Measurements from ENCODE around the gene ONECUT2. TPM values are rescaled to one million over a fixed set of nuclear protein-coding genes. Genes with fewer than 3 reads are reported as not detected.

ONECUT2 gene
- total RNA-seq, 1 donor from 2014 or later = not detected

- no peak overlapping the region for H3K4me3 Mint-ChIP-seq (ENCODE audit: low read depth)
- no peaks in the 10 kb centered on the region for H3K36me3 Mint-ChIP-seq (ENCODE audit: low read depth)
- DNase-seq (ENCODE audit: low spot score) = no peak
- peaks cover 4% of the 10 kb centered on the region for H3K4me1 Mint-ChIP-seq (ENCODE audit: low read depth)
- peaks cover 5% of the 10 kb centered on the region for H3K9me3 Mint-ChIP-seq
- no peak overlapping the region for H3K27ac Mint-ChIP-seq
- peaks cover 47% of the 10 kb centered on the region for H3K27me3 Mint-ChIP-seq (ENCODE audit: low read depth)
- intact Hi-C loops (cut with micrococcal nuclease) = no loop called here
Measured at GRCh38 chr18:57426187-57426586, 9.0 kb upstream of the ONECUT2 start.

- peaks cover 4% of the 10 kb centered on the region for H3K4me1 Mint-ChIP-seq (ENCODE audit: low read depth)
- peaks cover 59% of the 10 kb centered on the region for H3K27me3 Mint-ChIP-seq (ENCODE audit: low read depth)
- no peak overlapping the region for H3K27ac Mint-ChIP-seq
- H3K4me3 Mint-ChIP-seq (ENCODE audit: low read depth) = no peak overlapping the region
- DNase-seq (ENCODE audit: low spot score) = no peak
- no peaks in the 10 kb centered on the region for H3K36me3 Mint-ChIP-seq (ENCODE audit: low read depth)
- H3K9me3 Mint-ChIP-seq = peaks cover 5% of the 10 kb centered on the region
- intact Hi-C loops (cut with micrococcal nuclease) = no loop called here
Measured at GRCh38 chr18:57427429-57428201, 7.6 kb upstream of the ONECUT2 start.

- peaks cover 65% of the 10 kb centered on the region for H3K27me3 Mint-ChIP-seq (ENCODE audit: low read depth)
- intact Hi-C loops (cut with micrococcal nuclease) = loop anchor here (1.0 kb wide), 1 partner anchor 9 kb away; no protein-coding TSS in a partner anchor
- no peak overlapping the region for H3K27ac Mint-ChIP-seq
- peaks cover 5% of the 10 kb centered on the region for H3K9me3 Mint-ChIP-seq
- DNase-seq (ENCODE audit: low spot score) = no peak
- H3K4me1 Mint-ChIP-seq (ENCODE audit: low read depth) = peaks cover 4% of the 10 kb centered on the region
- no peaks in the 10 kb centered on the region for H3K36me3 Mint-ChIP-seq (ENCODE audit: low read depth)
- no peak overlapping the region for H3K4me3 Mint-ChIP-seq (ENCODE audit: low read depth)
Measured at GRCh38 chr18:57428221-57429150, 6.7 kb upstream of the ONECUT2 start.

GRCh38 chr18:57429167-57430078 lies 5.8 kb upstream of the ONECUT2 start:
- H3K27ac Mint-ChIP-seq = peak overlapping the region; percentile 12
- DNase-seq (ENCODE audit: low spot score) = no peak
- intact Hi-C loops (cut with micrococcal nuclease) = loop anchor here (1.0 to 10.0 kb wide), 4 partner anchors 8 to 645 kb away; partner anchors contain the start of genes ATP8B1 and ST8SIA3

GRCh38 chr18:57430079-57431001 lies 4.8 kb upstream of the ONECUT2 start:
- Mint-ChIP-seq H3K4me3 (ENCODE audit: low read depth) (no peak overlapping the region), H3K36me3 (ENCODE audit: low read depth) (no peaks in the 10 kb centered on the region)

More at GRCh38 chr18:57429167-57430078, 5.8 kb upstream of the ONECUT2 start:
- H3K9me3 Mint-ChIP-seq = peaks cover 5% of the 10 kb centered on the region
- H3K36me3 Mint-ChIP-seq (ENCODE audit: low read depth) = no peaks in the 10 kb centered on the region
- H3K27me3 Mint-ChIP-seq (ENCODE audit: low read depth) = peaks cover 73% of the 10 kb centered on the region
- peaks cover 4% of the 10 kb centered on the region for H3K4me1 Mint-ChIP-seq (ENCODE audit: low read depth)
- H3K4me3 Mint-ChIP-seq (ENCODE audit: low read depth) = no peak overlapping the region

GRCh38 chr18:57431002-57431382 lies 4.2 kb upstream of the ONECUT2 start:
- no peak overlapping the region for H3K27ac Mint-ChIP-seq
- DNase-seq (ENCODE audit: low spot score) = no peak
- H3K36me3 Mint-ChIP-seq (ENCODE audit: low read depth) = peaks cover under 1% of the 10 kb centered on the region
- intact Hi-C loops (cut with micrococcal nuclease) = loop anchor here (5.0 to 10.0 kb wide), 3 partner anchors 79 to 646 kb away; partner anchors contain the start of genes ATP8B1 and ST8SIA3
- H3K27me3 Mint-ChIP-seq (ENCODE audit: low read depth) = peaks cover 72% of the 10 kb centered on the region
- H3K4me1 Mint-ChIP-seq (ENCODE audit: low read depth) = peaks cover 5% of the 10 kb centered on the region
- no peak overlapping the region for H3K4me3 Mint-ChIP-seq (ENCODE audit: low read depth)
- H3K9me3 Mint-ChIP-seq = peaks cover 5% of the 10 kb centered on the region

More at GRCh38 chr18:57430079-57431001, 4.8 kb upstream of the ONECUT2 start:
- intact Hi-C loops (cut with micrococcal nuclease) = loop anchor here (5.0 to 10.0 kb wide), 3 partner anchors 78 to 646 kb away; partner anchors contain the start of genes ATP8B1 and ST8SIA3
- no peak for DNase-seq (ENCODE audit: low spot score)
- Mint-ChIP-seq H3K27me3 (ENCODE audit: low read depth) (peaks cover 74% of the 10 kb centered on the region), H3K27ac (no peak overlapping the region), H3K4me1 (ENCODE audit: low read depth) (peaks cover 4% of the 10 kb centered on the region), H3K9me3 (peaks cover 5% of the 10 kb centered on the region)

- Mint-ChIP-seq H3K27me3 (ENCODE audit: low read depth) (peaks cover 75% of the 10 kb centered on the region), H3K4me1 (ENCODE audit: low read depth) (peaks cover 6% of the 10 kb centered on the region), H3K36me3 (ENCODE audit: low read depth) (peaks cover 3% of the 10 kb centered on the region), H3K27ac (no peak overlapping the region), H3K4me3 (ENCODE audit: low read depth) (no peak overlapping the region), H3K9me3 (peaks cover 5% of the 10 kb centered on the region)
- intact Hi-C loops (cut with micrococcal nuclease) = loop anchor here (5.0 to 10.0 kb wide), 3 partner anchors 79 to 647 kb away; partner anchors contain the start of genes ATP8B1 and ST8SIA3
- DNase-seq (ENCODE audit: low spot score) = no peak
Measured at GRCh38 chr18:57431467-57432080, 3.6 kb upstream of the ONECUT2 start.

- Mint-ChIP-seq H3K9me3 (peaks cover 5% of the 10 kb centered on the region), H3K4me1 (ENCODE audit: low read depth) (peaks cover 7% of the 10 kb centered on the region), H3K36me3 (ENCODE audit: low read depth) (peaks cover 5% of the 10 kb centered on the region), H3K4me3 (ENCODE audit: low read depth) (no peak overlapping the region), H3K27me3 (ENCODE audit: low read depth) (peaks cover 75% of the 10 kb centered on the region), H3K27ac (no peak overlapping the region)
- no peak for DNase-seq (ENCODE audit: low spot score)
- intact Hi-C loops (cut with micrococcal nuclease) = loop anchor here (5.0 to 10.0 kb wide), 3 partner anchors 80 to 647 kb away; partner anchors contain the start of genes ATP8B1 and ST8SIA3
Measured at GRCh38 chr18:57432140-57432539, 3.0 kb upstream of the ONECUT2 start.

GRCh38 chr18:57432751-57433400 lies 2.3 kb upstream of the ONECUT2 start:
- H3K27me3 Mint-ChIP-seq (ENCODE audit: low read depth) = peaks cover 78% of the 10 kb centered on the region
- no peak overlapping the region for H3K27ac Mint-ChIP-seq
- H3K4me1 Mint-ChIP-seq (ENCODE audit: low read depth) = peaks cover 12% of the 10 kb centered on the region
- H3K36me3 Mint-ChIP-seq (ENCODE audit: low read depth) = peaks cover 10% of the 10 kb centered on the region
- no peak for DNase-seq (ENCODE audit: low spot score)
- intact Hi-C loops (cut with micrococcal nuclease) = loop anchor here (5.0 to 10.0 kb wide), 3 partner anchors 81 to 648 kb away; partner anchors contain the start of genes ATP8B1 and ST8SIA3
- H3K4me3 Mint-ChIP-seq (ENCODE audit: low read depth) = no peak overlapping the region
- peaks cover 5% of the 10 kb centered on the region for H3K9me3 Mint-ChIP-seq

- Mint-ChIP-seq H3K4me1 (ENCODE audit: low read depth) (peaks cover 12% of the 10 kb centered on the region), H3K27ac (no peak overlapping the region), H3K9me3 (peaks cover 5% of the 10 kb centered on the region), H3K27me3 (ENCODE audit: low read depth) (peaks cover 80% of the 10 kb centered on the region), H3K4me3 (ENCODE audit: low read depth) (no peak overlapping the region), H3K36me3 (ENCODE audit: low read depth) (peaks cover 10% of the 10 kb centered on the region)
- intact Hi-C loops (cut with micrococcal nuclease) = loop anchor here (5.0 to 10.0 kb wide), 3 partner anchors 81 to 649 kb away; partner anchors contain the start of genes ATP8B1 and ST8SIA3
- no peak for DNase-seq (ENCODE audit: low spot score)
Measured at GRCh38 chr18:57433482-57433881, 1.7 kb upstream of the ONECUT2 start.

All from activated T-helper 2 cell treated with anti-CD3 and anti-CD28 coated beads, Interferon-gamma antibody, Interleukin-2, Interleukin-4, amounts not matched to agents 10 μg/mL and 5 μg/mL and 100 μg/mL, durations not matched to agents 14 hours and 24 hours and 36 hours (primary cell).